Astrocyte of the cerebellum (primary cell): ENCODE results near the gene EIF2B5.

Experiments
- DNase-seq: peaks from one replicate; pipeline ENCODE4 v3.0.0-alpha.2; 2011; ENCODE audit warnings: low read depth
- H3K4me3 ChIP-seq: 2 replicates; pipeline ENCODE4 v1.5.1; 2011; ENCODE audit warnings: mild to moderate bottlenecking, low read depth, low read length, moderate library complexity
- CTCF ChIP-seq: IDR thresholded peaks from 2 replicates; pipeline ENCODE4 v1.5.1; 2012; ENCODE audit warnings: low read length, low read depth, moderate library complexity, mild to moderate bottlenecking; ENCODE audit errors: missing control alignments
- in situ Hi-C: cut with HindIII; loops from 2 replicates; pipeline ENCODE4 v1.10.0; 2017; ENCODE audit warnings: low sequenced_read_pairs

The EIF2B5 gene

GRCh38 chr3:184181596-184181995 lies 46.4 kb downstream of the EIF2B5 start:
- in situ Hi-C loops, result no loop called here
- no peak for TF ChIP-seq CTCF
- H3K4me3 ChIP-seq, result no peak overlapping the region
- no peak for DNase-seq

GRCh38 chr3:184183679-184184078 lies 48.5 kb downstream of the EIF2B5 start:
- no peak for DNase-seq
- no peak for TF ChIP-seq CTCF
- no peak overlapping the region for H3K4me3 ChIP-seq
- in situ Hi-C loops, result no loop called here

GRCh38 chr3:184184546-184185230 lies 49.5 kb downstream of the EIF2B5 start:
- DNase-seq, result no peak
- in situ Hi-C loops, result no loop called here
- TF ChIP-seq CTCF, result no peak
- H3K4me3 ChIP-seq, result no peak overlapping the region

GRCh38 chr3:184185461-184186183 lies 50.5 kb downstream of the EIF2B5 start:
- peak overlapping the region; percentile 99 for H3K4me3 ChIP-seq
- TF ChIP-seq CTCF, result no peak
- peak; percentile 97 for DNase-seq
- in situ Hi-C loops, result no loop called here

- no peak for DNase-seq
- peak within 1 kb of the TSS; percentile 99 for H3K4me3 ChIP-seq
- in situ Hi-C loops, result no loop called here
- TF ChIP-seq CTCF, result no peak
Observed at GRCh38 chr3:184186184-184186901, 51.2 kb downstream of the EIF2B5 start, which contains the start of gene ABCF3. TSS of gene ABCF3 (plus strand) at chr3:184186199. CDS start at chr3:184186208, 9 bp downstream.

GRCh38 chr3:184186902-184187207 lies 51.7 kb downstream of the EIF2B5 start:
- DNase-seq, result no peak
- peak overlapping the region; percentile 99 for H3K4me3 ChIP-seq
- TF ChIP-seq CTCF, result no peak
- in situ Hi-C loops, result no loop called here
